GM18519 (cell line): ENCODE results near the gene PPIL6.

Source experiments
- ATAC-seq: cut with Tn5 transposase; IDR thresholded peaks from one replicate; pipeline ENCODE4 v1.9.1; 2021; ENCODE audit warnings: mild to moderate bottlenecking, moderate library complexity; ENCODE audit not compliant: unreplicated experiment, low FRiP score

Gene PPIL6

DNA sequence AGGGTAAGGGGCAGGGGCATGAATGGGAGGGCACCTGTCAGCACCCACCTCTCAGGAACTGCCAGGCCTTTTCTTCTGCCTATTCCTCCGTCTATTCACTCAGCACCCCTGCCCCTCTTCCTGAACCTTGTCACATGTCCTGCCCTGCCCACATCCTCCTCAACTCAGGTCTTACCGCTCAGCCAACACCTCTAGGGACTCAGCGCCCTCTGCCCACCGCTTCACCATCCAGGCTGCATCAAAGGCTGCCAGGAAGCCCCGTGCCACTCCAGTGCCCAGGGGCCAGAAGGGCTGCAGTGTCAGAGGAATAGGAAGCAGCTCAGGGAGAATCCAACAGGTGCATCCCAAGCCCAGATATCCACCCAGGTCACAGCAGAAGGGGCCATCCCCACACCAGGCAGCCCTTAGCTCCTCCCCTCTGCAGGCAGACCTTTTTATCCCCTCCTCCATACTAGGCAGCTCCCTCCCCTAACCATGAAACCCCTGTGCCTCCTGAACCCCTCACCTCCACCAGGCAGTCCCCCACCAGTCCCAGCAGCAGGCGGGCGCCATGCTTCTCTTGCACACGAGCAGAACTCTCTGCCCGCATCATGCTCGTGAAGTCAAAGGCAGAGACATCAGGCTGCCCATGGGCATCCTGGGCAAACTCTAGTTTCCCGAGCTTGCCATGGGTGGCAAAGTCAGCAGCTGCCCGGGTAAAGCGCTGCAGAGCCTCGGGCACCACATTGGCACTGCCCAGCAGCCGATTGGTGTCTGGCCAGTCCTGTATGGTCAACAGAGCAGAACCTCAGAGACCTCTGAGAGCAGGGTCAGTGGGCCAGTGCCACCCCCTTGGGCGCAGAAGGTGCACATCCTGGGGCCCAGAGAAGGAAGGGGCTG, 9.6 kb upstream of the PPIL6 start:
- no peak for ATAC-seq

DNA sequence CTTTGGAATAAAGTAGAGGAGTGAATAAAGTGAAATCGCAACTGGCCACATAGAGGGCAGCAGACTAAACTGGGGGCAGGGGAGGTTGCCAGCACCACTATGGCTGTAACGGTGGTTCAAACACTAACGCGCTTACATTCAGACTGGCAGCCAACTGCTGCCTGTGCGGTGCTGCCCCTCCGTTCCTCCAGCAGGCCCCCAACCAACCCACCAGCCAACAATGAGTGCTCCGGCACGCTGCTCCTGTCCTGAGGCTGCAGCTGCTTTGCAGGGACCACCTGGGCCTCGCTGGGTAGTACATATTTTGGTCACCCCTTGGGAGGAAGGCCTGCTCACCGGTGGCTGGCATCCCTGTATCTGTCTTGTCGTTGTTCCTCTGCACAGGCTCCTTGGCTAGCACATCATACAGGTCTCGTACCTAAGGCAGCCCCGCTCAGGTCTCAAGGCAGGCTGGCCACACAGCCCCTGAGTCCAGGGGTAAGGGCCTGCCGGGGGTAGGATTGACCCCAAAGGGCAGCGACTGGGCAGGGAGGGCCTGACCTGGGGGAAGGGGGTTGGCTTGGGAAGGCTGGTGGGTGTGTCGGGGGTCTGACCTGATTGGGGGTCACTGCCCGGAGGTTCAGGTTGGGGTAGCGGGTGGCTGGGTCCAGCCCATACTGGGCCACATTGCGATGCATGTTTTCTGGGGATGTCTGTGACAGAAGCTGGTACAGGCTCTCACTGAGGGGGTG, 8.8 kb upstream of the PPIL6 start:
- ATAC-seq = no peak

- ATAC-seq = no peak
Observed at GRCh38 chr6:109448615-109449014, 8.2 kb upstream of the PPIL6 start.

- ATAC-seq = no peak
Observed at GRCh38 chr6:109447878-109448555, 7.6 kb upstream of the PPIL6 start.

- no peak for ATAC-seq
Observed at GRCh38 chr6:109447087-109447486, 6.7 kb upstream of the PPIL6 start.

DNA sequence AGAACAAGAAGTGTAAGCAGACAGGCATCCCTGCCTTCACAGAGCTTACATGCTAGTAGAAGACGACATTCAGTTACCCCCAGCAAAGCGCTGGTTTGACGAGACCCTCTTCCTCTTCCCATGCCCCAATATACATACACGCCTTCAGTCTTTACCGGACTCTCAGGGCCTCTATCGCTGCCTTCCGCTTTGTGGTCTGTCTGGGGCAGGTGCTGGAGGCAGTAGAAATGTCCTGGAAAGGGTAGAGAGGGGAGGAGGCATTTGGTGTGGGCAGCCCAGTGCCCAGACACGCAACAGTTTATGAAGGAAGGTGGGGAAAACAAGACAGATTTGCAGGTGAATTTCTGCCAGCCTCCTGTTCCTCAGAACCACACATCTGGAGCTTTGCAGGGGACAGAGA, 6.1 kb upstream of the PPIL6 start:
- no peak for ATAC-seq

DNA sequence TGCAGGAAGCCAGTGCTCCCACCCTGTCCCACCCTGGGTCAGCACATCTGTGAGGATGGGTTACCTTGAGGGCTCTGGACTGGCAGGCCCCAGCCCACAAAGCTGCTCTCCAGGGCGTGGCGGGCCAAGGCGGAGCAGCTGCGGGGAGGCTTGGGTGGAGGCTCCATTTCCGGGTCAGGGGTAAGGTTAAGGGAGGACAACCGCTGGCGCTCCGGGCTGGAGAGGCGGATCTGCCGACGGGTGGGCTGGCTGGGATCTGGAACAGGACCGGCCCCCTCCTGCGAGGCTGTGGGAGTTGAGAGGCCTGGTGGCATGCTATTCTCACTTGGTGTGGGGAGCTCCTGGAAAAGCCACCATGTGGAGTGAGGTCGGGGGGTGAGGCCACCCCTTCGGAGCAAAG, 5.6 kb upstream of the PPIL6 start:
- ATAC-seq = no peak

- no peak for ATAC-seq
Observed at GRCh38 chr6:109445382-109445781, 5.0 kb upstream of the PPIL6 start.

GRCh38 chr6:109443425-109443950, 3.1 kb upstream of the PPIL6 start:
- no peak for ATAC-seq

DNA sequence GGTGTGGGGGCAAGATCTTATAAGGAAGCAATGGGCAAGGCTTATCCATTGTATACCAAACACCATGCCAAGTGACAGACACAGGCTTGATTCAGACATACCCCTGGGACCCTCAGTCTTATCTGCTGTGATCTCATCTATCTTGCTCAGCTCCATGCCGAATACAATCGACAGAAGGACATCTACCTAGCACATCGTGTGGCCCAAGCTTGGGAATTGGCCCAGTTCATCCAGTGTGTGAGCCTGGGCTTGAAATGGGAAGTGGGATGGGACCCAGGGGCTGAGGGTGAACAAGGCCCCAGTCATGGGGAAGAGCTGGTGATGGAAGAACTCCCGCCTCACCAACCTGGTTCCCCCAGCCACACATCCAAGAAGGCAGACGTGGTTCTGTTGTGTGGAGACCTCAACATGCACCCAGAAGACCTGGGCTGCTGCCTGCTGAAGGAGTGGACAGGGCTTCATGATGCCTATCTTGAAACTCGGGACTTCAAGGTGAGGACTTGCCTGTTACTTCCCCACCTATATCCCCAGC, 2.0 kb upstream of the PPIL6 start:
- no peak for ATAC-seq

DNA sequence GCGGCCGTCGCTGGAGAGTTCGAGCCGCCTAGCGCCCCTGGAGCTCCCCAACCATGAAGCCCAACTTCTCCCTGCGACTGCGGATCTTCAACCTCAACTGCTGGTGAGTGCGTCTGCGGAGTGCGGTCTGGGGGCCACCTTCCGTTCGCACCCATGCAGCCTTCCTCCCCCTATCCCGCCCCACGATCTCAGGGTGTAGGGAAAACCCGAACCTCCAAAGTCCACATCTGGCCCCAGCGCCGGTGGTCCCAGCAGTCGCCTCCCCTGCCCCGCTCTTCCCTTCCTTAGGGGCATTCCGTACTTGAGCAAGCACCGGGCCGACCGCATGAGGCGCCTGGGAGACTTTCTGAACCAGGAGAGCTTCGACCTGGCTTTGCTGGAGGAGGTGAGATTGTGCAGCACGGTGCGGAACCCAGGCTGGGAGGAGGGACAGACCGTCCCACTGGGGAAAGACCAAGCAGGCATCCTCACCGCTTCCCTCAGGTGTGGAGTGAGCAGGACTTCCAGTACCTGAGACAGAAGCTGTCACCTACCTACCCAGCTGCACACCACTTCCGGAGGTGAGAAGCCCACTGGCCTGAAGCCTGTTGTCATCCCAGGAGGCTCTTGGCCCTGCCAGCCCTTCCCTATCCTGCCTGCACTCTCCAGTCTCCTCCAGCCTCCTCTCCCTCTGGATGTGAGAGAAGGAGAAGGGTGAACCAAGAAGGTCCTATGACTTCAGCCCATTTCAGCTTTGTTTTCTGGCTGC, 815 bp upstream of the PPIL6 start:
- no peak for ATAC-seq

DNA sequence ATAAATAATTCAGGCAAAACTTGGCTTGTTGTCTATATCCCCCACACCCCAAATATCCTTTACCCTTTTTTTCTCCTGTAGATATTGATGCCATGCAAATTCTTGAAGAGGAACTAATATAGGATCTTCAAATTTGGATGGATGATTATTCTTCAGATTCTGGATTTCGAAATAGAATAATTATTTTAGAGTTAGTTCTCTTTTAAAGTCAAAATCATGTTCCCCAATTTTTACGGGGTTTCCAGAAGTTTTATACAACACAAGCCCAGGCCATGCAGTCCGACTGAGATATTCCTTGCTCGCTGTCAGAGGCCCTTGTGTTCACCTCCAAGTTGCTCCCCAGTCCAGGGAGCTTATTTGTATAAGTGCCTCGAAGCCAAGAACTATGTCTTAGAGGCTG, 4.4 kb downstream of the PPIL6 start:
- no peak for ATAC-seq

DNA sequence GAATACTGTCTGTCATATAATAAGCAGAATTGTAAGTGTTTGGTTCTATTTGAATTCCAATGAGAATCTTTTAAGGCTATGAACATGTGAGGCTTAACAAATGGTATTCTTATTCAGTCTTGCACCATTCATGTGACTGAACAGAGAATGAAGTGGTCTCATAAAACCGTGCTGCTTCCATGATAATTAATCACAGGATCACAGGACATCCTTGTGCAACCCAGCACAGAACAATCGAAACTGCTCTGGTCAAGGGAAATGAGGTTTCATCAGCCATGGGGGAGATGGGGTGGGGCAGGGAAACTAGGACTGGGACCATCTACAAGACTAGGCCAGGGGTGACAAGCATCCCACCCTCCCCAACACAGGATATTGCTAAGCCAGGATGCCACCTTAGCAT, 6.0 kb downstream of the PPIL6 start:
- no peak for ATAC-seq

- no peak for ATAC-seq
Observed at GRCh38 chr6:109429496-109429895, 10.9 kb downstream of the PPIL6 start.

DNA sequence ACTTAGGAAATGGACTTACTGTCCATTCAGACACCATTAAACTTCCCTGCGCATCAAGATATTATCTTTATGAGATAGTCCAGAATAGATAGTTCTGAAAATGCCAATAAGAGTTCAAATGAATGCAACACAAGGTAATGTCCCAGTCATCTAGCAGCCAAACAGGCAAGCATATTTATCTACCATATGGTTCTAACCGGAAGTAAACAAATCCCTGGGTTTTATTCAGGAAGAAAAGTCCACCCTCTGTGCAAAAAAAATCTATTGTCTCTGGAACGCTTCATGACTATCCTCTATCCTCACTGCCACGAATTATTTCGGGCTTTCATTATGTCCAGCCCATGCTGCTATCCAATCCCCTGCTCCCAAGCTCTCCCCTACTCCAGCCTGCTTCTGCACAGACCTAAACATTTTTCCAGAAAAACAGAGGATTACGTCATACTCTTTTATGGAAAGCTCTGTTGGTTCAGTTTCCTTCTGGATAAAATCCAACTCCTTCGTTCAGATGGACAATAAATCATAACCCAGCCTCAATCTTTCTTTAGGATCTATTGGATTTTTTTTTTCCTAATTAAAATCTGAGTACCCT, 11.4 kb downstream of the PPIL6 start:
- ATAC-seq = no peak

DNA sequence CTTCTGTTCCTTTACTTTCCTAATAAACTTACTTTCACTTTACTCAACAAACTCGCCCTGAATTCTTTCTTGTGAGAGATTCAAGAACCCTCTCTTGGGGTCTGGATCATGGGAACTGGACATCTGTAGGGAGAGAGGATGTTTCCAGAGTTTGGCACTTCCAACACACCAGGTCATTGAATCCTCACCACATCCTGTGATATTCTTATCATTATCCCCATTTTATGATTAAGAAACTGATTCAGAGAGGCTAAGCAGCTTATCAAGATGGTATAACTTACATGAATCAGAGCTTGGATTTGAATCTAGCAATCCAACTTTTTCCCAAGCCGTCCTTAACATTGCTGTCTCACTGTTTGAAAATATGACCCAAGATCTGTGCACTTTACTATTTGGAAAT, 15.5 kb downstream of the PPIL6 start:
- no peak for ATAC-seq

- no peak for ATAC-seq
Observed at GRCh38 chr6:109421184-109421583, 19.2 kb downstream of the PPIL6 start.

GRCh38 chr6:109420751-109421150, 19.7 kb downstream of the PPIL6 start:
- no peak for ATAC-seq

- no peak for ATAC-seq
Observed at GRCh38 chr6:109417646-109418045, 22.8 kb downstream of the PPIL6 start.

DNA sequence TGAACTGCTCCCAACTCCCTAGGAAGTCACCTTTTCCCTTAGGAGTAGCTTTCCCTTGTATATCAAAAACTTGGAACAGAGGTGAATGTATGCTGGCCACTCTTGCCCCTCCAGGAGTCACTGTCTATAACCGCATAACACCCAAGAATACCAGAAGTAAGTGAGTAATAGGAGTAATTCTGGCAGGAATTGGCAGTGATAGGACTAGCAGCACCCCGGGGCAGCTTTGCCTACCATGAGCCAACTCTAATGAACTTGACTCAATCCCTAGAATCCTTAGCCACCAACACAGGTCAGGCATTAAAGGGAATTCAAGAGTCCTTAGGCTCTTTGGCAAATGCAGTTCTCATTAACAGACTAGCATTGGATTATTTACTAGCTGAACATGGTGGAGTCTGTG, 29.4 kb downstream of the PPIL6 start:
- no peak for ATAC-seq
